ENCODE results near the gene RAVER2. TPM values are rescaled to one million over a fixed set of nuclear protein-coding genes. Genes with fewer than 3 reads are reported as not detected.

RAVER2 gene
- total and polyA plus RNA-seq, 2 experiments from 2014 or later = 7.8 to 24.6 TPM

GRCh38 chr1:64880449-64880848, 135.6 kb downstream of the RAVER2 start:
- no peak overlapping the region for H2AFZ ChIP-seq
- H3F3A ChIP-seq (replicated peaks; ENCODE audit: low read depth) = no peaks in the 10 kb centered on the region
- H3K27me3 ChIP-seq (ENCODE audit: insufficient read depth) = no peaks in the 10 kb centered on the region
- ATAC-seq (no peak), DNase-seq (ENCODE audit: low spot score) (no peak)
- Mint-ChIP-seq H3K36me3 (ENCODE audit: low read depth) (no peaks in the 10 kb centered on the region), H3K27me3 (ENCODE audit: insufficient read depth, low read depth, poor library complexity) (no peaks in the 10 kb centered on the region), H3K9me3 (no peaks in the 10 kb centered on the region), H3K4me1 (peaks cover 16% of the 10 kb centered on the region), H3K4me3 (no peak overlapping the region), H3K27ac (no peak overlapping the region)
- no peak overlapping the region for H3K4me2 ChIP-seq
- no peak overlapping the region for H3K27ac ChIP-seq (ENCODE audit: low read depth)
- no peaks in the 10 kb centered on the region for H3K36me3 ChIP-seq (ENCODE audit: insufficient read depth)
- no peak overlapping the region for H3K4me3 ChIP-seq
- H3K9me2 ChIP-seq (ENCODE audit: insufficient read depth) = no peaks in the 10 kb centered on the region
- no peak for TF ChIP-seq REST (IDR thresholded peaks at IDR 0.05; ENCODE audit: unreplicated experiment)
- no peak for TF ChIP-seq JUNB (IDR thresholded peaks at IDR 0.05; ENCODE audit: unreplicated experiment)
- TF ChIP-seq ZNF331 (CRISPR knock-in tag; IDR thresholded peaks at IDR 0.05; ENCODE audit: low read depth) = no peak
- TF ChIP-seq CTCF (conservative IDR thresholded peaks at IDR 0.05; ENCODE audit: low read depth in 2 of 2) = no peak
- peaks cover 9% of the 10 kb centered on the region for H3K4me1 ChIP-seq (ENCODE audit: insufficient read depth)
- no peaks in the 10 kb centered on the region for H3K79me2 ChIP-seq (replicated peaks; ENCODE audit: insufficient read depth)
- no peaks in the 10 kb centered on the region for H4K20me1 ChIP-seq (replicated peaks; ENCODE audit: insufficient read depth)

GRCh38 chr1:64881281-64881680, 136.4 kb downstream of the RAVER2 start:
- Mint-ChIP-seq H3K27me3 (ENCODE audit: insufficient read depth, low read depth, poor library complexity) (no peaks in the 10 kb centered on the region), H3K36me3 (ENCODE audit: low read depth) (no peaks in the 10 kb centered on the region), H3K9me3 (no peaks in the 10 kb centered on the region), H3K27ac (no peak overlapping the region), H3K4me1 (peaks cover 18% of the 10 kb centered on the region), H3K4me3 (no peak overlapping the region)
- no peak for TF ChIP-seq STAT1 (IDR thresholded peaks at IDR 0.05; ENCODE audit: unreplicated experiment)
- no peak for TF ChIP-seq ZNF114 (CRISPR knock-in tag; IDR thresholded peaks at IDR 0.05)
- TF ChIP-seq ETS1 (IDR thresholded peaks at IDR 0.05) = no peak
- TF ChIP-seq CTCF (conservative IDR thresholded peaks at IDR 0.05; ENCODE audit: low read depth in 2 of 2) = no peak
- no peak for TF ChIP-seq REST (IDR thresholded peaks at IDR 0.05; ENCODE audit: unreplicated experiment)
- TF ChIP-seq EZH2phosphoT487 (IDR thresholded peaks at IDR 0.05; ENCODE audit: unreplicated experiment) = no peak
- no peak for TF ChIP-seq CREB1 (CRISPR knock-in tag; IDR thresholded peaks at IDR 0.05; ENCODE audit: low read depth)
- no peaks in the 10 kb centered on the region for H3K27me3 ChIP-seq (ENCODE audit: insufficient read depth)
- no peak overlapping the region for H3K27ac ChIP-seq (ENCODE audit: low read depth)
- no peaks in the 10 kb centered on the region for H3K36me3 ChIP-seq (ENCODE audit: insufficient read depth)
- ATAC-seq = no peak
- H4K20me1 ChIP-seq (replicated peaks; ENCODE audit: insufficient read depth) = no peaks in the 10 kb centered on the region
- DNase-seq (ENCODE audit: low spot score) = no peak
- H3K79me2 ChIP-seq (replicated peaks; ENCODE audit: insufficient read depth) = no peaks in the 10 kb centered on the region
- H2AFZ ChIP-seq = no peak overlapping the region
- no peaks in the 10 kb centered on the region for H3F3A ChIP-seq (replicated peaks; ENCODE audit: low read depth)
- H3K9me2 ChIP-seq (ENCODE audit: insufficient read depth) = no peaks in the 10 kb centered on the region
- no peak overlapping the region for H3K4me3 ChIP-seq
- H3K4me2 ChIP-seq = no peak overlapping the region
- H3K4me1 ChIP-seq (ENCODE audit: insufficient read depth) = peaks cover 9% of the 10 kb centered on the region

Data from GM23338 (cell line).